Left lobe of liver (tissue), 2 donors: ENCODE results near the gene TMEM167A. TPM values are rescaled to one million over a fixed set of nuclear protein-coding genes. Genes with fewer than 3 reads are reported as not detected.
A peak's percentile ranks its signal among the peaks of the same experiment; 100 is the strongest.

Source experiments
- ATAC-seq: fragments of 200-7000 bp; cut with Tn5 transposase; one replicate; pipeline ENCODE4 v1.9.1; 2020; ENCODE audit warnings: mild to moderate bottlenecking, moderate library complexity
- DNase-seq: peaks from one replicate; pipeline ENCODE4 v3.0.0-alpha.2; 2020; ENCODE audit warnings: low spot score
- total RNA-seq: library from RNA; stranded (reverse); gene quantifications from one replicate; pipeline ENCODE4 v1.2.1, GENCODE V29; 2021
- donor health status: DM: no; HTN: no; CAD: no; lungs with moderate emphysema.
- donor health status: DM: no; HTN: yes; CAD: no.

The TMEM167A gene
- 46.1 TPM for total RNA-seq

- DNase-seq (peak; percentile 98), ATAC-seq (peak; percentile 99)
Observed at GRCh38 chr5:83076742-83077661, at the start of gene TMEM167A, which contains the start of gene XRCC4. Gene TMEM167A, minus strand, starts transcription at chr5:83077394. Its CDS starts 71 bp downstream, at chr5:83077323. Gene XRCC4, plus strand, starts transcription at chr5:83077547. Its CDS starts 27,373 bp downstream, at chr5:83104920.

- DNase-seq (no peak), ATAC-seq (no peak)
Observed at GRCh38 chr5:83126501-83126900, 49.3 kb upstream of the TMEM167A start.

DNA sequence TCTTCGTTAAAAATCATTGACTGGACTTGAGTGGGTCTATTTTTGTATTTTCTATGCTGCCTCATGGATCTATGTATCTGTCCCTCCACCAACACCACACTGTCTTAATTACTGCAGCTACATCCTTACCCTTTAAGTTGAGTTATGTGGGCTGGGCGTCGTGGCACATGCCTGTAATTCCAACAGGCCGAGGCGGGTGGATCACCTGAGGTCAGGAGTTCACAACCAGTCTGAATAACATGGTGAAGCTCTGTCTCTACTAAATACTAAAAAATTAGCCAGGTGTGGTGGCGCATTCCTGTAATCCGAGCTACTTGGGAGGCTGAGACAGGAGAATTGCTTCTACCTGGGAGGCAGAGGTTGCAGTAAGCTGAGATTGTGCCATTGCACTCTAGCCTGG is 48.4 kb upstream of the TMEM167A start:
- DNase-seq (no peak), ATAC-seq (no peak)

DNA sequence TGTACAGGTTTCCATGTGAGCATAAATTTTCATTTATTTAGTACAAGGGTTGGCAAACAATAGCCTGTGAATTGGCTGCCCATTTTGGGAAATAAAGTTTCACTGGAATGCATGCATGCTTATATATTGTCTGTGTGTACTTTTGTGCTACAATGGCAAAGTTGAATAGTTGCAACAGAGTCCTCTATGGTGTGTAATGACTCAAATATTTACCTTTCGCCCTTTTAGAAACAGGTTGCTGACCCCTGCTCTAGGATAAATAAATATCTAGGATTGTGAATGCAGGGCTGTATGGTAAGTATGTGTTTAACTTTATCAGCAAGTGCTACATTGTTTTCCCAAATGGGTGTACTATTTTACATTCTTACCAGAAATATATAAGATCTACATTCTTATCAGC is 47.4 kb upstream of the TMEM167A start:
- ATAC-seq: peak; percentile 60

DNA sequence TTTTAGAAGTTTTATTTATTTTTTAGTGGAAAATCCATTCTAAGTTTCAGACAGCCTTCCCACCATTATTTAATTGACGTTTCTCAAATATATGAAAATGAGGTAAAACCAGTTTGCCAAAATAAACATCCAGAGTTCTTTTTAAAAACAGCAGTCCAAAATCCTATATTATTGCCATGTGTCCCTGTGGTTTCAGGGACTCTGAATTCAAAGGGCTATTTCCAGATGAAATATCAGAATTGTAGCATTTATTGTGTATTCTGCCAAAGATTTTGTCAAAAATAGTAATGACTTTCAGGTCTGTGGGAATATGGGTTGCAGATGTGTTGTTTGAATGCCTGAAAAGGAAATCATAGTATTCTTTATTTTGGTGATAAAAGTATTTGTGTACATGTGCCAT is 41.8 kb upstream of the TMEM167A start:
- ATAC-seq (no peak), DNase-seq (no peak)

More for the DNA sequence above, 47.4 kb upstream of the TMEM167A start:
- DNase-seq: no peak

DNA sequence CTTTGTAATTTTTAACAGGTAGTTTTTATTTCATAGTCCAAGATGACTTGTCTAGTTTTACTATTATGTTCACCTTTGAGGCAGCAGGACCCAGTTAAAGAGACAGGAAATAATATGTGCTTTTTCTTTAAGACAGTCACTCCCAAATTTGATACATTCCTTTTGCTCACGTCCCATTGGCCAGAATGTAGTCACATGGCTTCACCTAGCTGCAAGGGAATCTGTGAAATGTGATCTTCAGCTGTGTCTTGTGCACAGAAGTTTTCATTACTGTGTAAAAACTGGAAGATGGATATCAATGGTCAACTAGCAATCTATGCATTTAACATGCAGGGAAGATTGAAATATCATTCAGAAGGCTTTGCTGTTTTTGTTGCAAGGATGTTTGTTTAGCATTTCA is 41.3 kb upstream of the TMEM167A start:
- ATAC-seq: no peak
- no peak for DNase-seq

DNA sequence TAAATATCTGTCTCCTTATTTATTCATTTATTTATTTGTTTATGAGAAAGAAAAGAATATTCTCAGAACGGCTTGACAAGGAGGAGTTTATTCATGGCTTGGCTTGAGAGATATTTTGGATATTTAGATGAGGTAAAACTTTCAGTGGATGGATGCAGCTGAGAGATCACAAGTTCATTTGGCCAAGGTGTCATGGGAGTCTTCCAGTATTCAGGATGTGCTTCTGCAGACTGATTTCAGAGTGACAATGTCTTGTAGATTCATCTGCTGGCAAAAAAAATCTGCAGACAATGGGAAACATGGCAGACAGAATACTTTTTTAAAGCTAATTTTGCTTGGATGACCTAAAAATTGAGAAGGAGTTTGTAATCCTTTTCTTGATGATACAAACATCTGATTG is 38.6 kb upstream of the TMEM167A start:
- ATAC-seq (no peak), DNase-seq (no peak)

- DNase-seq (no peak), ATAC-seq (no peak)
Observed at GRCh38 chr5:83109380-83109779, 32.2 kb upstream of the TMEM167A start.

DNA sequence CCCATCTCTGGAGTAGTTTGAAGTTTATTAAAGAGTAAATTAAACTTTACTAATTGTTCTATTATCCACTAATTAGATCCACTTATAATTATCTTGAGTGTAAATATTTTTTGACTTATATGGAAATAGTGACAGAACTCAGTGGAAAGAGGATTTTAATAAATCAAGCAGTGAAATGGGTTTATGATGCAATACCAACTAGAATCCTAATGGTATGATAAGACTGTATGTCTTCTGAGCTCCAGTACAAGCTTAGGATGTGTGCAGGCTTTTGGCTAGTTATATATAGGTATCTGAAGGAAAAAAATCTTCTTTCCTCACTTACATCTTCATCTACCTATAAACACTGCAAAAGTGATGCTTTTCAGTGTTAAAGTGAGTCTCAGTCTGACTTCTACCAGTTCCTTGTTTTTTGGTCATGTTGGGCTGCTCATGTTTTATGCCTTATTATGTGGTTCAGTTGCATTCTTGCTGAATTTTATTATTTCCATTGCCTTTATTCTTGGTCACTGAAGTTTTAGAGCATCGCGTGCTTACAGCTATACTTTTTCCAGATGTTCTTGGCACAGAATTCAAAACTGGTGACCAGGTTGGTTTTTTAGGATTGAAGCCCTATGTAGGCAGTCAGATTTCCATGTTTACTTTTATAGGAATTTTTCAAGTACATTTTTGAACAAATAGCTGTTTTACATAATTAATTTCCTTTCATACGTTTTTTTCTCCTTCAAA is 30.7 kb upstream of the TMEM167A start:
- ATAC-seq (no peak), DNase-seq (no peak)

- ATAC-seq (no peak), DNase-seq (no peak)
Observed at GRCh38 chr5:83104021-83104420, 26.8 kb upstream of the TMEM167A start.

DNA sequence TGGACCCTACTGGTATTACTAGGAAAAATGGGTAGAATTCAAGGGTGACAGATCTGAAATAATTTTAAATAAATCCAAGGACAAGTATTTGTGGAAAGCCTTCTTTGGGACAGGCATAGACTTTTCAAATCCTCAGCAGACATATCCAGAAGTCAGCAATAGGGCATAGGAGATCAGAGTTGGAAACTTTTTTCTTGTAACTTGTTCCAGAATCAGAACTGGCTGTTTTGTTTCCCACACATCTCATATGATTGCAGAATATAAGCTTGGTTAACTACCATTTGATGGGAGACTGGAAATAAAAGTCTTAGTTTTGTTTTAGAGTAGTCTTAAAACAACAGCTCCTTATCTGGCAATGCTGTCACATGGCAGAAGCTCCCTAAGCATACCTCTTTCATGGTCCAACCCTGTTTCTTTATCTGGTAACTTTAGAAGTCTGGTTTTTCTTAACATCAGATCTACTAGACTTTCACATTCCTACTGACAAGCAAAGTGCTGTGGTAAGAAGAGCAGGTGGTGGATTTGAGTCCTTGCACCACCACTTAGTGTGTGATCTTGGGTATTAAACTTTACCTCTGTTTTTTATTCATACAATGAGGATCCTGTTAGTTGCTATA is 25.3 kb upstream of the TMEM167A start:
- DNase-seq: no peak
- ATAC-seq: no peak

DNA sequence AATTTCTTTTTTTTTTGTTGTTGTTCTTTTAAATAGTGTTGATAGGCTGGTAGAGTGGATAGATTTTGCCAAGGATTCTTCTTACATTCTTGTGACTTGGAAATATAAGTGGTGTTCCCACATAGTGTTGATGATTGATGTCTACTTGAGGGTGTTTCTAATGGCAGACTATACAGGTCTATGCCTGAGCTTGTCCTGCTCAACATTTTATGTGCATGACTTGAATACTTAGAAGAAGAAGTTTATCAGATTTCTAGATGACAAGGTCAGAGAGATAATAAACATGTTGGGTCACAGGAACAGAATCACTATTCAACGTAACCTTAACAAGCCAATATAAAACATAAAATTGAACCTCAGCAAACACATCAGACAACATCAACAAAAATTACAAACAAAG is 24.3 kb upstream of the TMEM167A start:
- DNase-seq (no peak), ATAC-seq (no peak)

DNA sequence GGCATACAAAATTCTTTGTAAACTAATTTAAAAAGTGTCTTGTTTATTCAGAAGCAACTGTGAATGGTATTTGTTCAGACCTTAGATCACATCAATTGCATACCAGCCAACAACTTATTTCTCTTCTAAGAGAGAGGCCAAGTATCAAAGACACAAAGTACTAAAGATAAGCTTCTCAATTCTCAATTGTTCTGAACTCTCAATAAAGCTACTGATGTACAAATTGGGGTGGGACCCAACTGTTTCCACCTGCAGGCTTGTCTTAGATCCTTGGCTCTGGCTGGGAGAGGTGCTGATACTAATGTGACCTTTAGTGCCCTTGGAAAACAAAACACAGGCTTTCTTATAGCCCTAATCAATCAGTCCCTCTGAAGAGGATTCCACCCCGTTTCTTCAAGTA is 22.3 kb upstream of the TMEM167A start:
- no peak for ATAC-seq
- no peak for DNase-seq

GRCh38 chr5:83099001-83099400 is 21.8 kb upstream of the TMEM167A start:
- no peak for ATAC-seq

GRCh38 chr5:83097689-83098231 is 20.6 kb upstream of the TMEM167A start:
- DNase-seq (no peak), ATAC-seq (no peak)

More at GRCh38 chr5:83099001-83099400, 21.8 kb upstream of the TMEM167A start:
- DNase-seq: no peak

GRCh38 chr5:83096660-83097339 is 19.6 kb upstream of the TMEM167A start:
- DNase-seq: no peak
- ATAC-seq: no peak

GRCh38 chr5:83095957-83096539 is 18.9 kb upstream of the TMEM167A start:
- DNase-seq: no peak
- no peak for ATAC-seq

GRCh38 chr5:83095163-83095956 is 18.2 kb upstream of the TMEM167A start:
- DNase-seq (no peak), ATAC-seq (no peak)

- ATAC-seq: no peak
- no peak for DNase-seq
Observed at GRCh38 chr5:83093692-83094091, 16.5 kb upstream of the TMEM167A start.
